ENCODE measurements around the gene ITGA8.
"Not testable (repeated sequence)": the region's sequence is repeated elsewhere in the genome, so short reads cannot be mapped to it uniquely, and the experiment has no call there.

The ITGA8 gene

GRCh38 chr10:15719899-15720634, at the start of gene ITGA8:
TSS of gene ITGA8 (minus strand) at chr10:15719922. CDS start at chr10:15719771, 151 bp downstream.
- DNase-seq: no peak

- no peak for DNase-seq
Measured at GRCh38 chr10:15764892-15765454, 45.3 kb upstream of the ITGA8 start.

GRCh38 chr10:15763006-15763405, 43.3 kb upstream of the ITGA8 start:
- DNase-seq: no peak

GRCh38 chr10:15762239-15762638, 42.5 kb upstream of the ITGA8 start:
- DNase-seq: not testable (repeated sequence)

GRCh38 chr10:15761224-15761623, 41.5 kb upstream of the ITGA8 start:
- not testable (repeated sequence) for DNase-seq

GRCh38 chr10:15760681-15761080, 41.0 kb upstream of the ITGA8 start:
- no peak for DNase-seq

GRCh38 chr10:15759265-15759664, 39.5 kb upstream of the ITGA8 start:
- DNase-seq: no peak

- no peak for DNase-seq
Measured at GRCh38 chr10:15758618-15759017, 38.9 kb upstream of the ITGA8 start.

GRCh38 chr10:15754937-15755336, 35.2 kb upstream of the ITGA8 start:
- DNase-seq: no peak

GRCh38 chr10:15751046-15751445, 31.3 kb upstream of the ITGA8 start:
- DNase-seq: no peak

- DNase-seq: no peak
Measured at GRCh38 chr10:15748126-15748525, 28.4 kb upstream of the ITGA8 start.

- DNase-seq: no peak
Measured at GRCh38 chr10:15747632-15748031, 27.9 kb upstream of the ITGA8 start.

- DNase-seq: no peak
Measured at GRCh38 chr10:15745751-15746150, 26.0 kb upstream of the ITGA8 start.

GRCh38 chr10:15744217-15744865, 24.6 kb upstream of the ITGA8 start:
- no peak for DNase-seq

GRCh38 chr10:15743443-15743842, 23.7 kb upstream of the ITGA8 start:
- DNase-seq: no peak

- DNase-seq: no peak
Measured at GRCh38 chr10:15742836-15743235, 23.1 kb upstream of the ITGA8 start.

- no peak for DNase-seq
Measured at GRCh38 chr10:15742102-15742501, 22.4 kb upstream of the ITGA8 start.

- no peak for DNase-seq
Measured at GRCh38 chr10:15741581-15741980, 21.9 kb upstream of the ITGA8 start.

- no peak for DNase-seq
Measured at GRCh38 chr10:15740261-15740660, 20.5 kb upstream of the ITGA8 start.

- DNase-seq: no peak
Measured at GRCh38 chr10:15739254-15739970, 19.7 kb upstream of the ITGA8 start.

- DNase-seq: no peak
Measured at GRCh38 chr10:15738270-15738925, 18.7 kb upstream of the ITGA8 start.

GRCh38 chr10:15737656-15738055, 17.9 kb upstream of the ITGA8 start:
- no peak for DNase-seq

- DNase-seq: no peak
Measured at GRCh38 chr10:15735763-15736162, 16.0 kb upstream of the ITGA8 start.
